ENCODE measurements around the gene ADPRHL1.

The ADPRHL1 gene

DNA sequence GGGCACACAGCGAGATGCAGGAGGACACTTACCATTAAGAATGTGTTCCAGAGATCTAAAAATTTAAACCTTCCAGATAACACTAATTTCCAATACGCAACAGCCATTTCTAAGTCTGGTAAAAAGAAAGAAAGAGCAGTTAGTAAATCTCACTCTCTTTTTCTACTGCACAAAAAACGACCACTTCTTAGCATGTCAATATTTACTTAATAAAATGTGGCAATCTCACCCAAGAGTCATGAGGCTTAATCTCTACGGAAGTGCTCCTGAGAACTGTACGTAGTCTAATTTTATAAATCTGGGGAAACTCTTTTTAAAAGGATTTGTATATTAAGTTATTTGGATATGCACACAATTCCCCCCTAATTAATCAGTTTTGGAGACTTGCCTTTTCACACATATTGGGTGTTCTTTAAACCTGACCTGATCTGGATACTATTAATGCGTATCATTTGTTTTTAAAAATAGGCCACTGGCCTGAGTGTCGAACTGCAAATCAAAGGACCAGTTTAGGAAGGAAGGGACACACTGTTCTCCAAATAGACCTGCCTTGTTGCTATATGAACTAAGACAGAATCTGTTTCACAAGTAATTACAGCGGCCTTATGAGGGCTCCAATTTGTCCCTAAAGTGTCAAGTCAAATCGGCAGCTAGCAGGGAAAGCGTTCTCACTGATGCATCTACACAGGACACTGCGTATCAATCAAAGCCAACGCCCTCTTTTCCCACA lies 7.9 kb upstream of the ADPRHL1 start:
- no peak for DNase-seq (ENCODE audit: low read depth, low spot score)
- CTCF ChIA-PET: interaction anchor here (0.9 kb wide), 1 partner anchor 101 kb away, joined by 3 read pairs; no protein-coding TSS in a partner anchor
- POLR2A ChIA-PET: interaction anchor here (0.7 kb wide), 1 partner anchor 717 kb away, joined by 3 read pairs; no protein-coding TSS in a partner anchor
- no peak overlapping the region for H3K4me3 ChIP-seq (ENCODE audit: low read depth, low read length)
- TF ChIP-seq, protein P1, sequence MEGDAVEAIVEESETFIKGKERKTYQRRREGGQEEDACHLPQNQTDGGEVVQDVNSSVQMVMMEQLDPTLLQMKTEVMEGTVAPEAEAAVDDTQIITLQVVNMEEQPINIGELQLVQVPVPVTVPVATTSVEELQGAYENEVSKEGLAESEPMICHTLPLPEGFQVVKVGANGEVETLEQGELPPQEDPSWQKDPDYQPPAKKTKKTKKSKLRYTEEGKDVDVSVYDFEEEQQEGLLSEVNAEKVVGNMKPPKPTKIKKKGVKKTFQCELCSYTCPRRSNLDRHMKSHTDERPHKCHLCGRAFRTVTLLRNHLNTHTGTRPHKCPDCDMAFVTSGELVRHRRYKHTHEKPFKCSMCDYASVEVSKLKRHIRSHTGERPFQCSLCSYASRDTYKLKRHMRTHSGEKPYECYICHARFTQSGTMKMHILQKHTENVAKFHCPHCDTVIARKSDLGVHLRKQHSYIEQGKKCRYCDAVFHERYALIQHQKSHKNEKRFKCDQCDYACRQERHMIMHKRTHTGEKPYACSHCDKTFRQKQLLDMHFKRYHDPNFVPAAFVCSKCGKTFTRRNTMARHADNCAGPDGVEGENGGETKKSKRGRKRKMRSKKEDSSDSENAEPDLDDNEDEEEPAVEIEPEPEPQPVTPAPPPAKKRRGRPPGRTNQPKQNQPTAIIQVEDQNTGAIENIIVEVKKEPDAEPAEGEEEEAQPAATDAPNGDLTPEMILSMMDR (IDR thresholded peaks at IDR 0.05; ENCODE audit: insufficient read depth, low read length, missing control alignments): no peak

DNA sequence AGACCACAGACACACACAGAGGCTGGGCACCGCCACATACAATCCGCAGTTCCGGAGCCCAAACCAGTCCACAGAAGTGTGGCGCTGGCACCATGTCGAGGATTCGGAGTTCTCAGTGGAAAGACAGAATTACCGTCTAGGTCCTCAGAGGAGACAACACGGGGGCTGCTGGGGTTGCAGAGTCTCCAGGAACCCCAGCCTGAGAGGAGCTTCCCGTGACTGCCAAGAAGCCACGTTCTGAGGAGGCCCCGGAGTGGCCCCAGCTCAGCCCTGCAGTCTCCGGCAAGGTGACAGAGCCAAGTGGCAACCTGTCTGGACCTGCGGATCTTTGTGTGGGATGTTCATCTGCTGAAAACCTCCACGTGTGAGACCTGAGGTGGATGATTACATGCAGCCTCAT lies 7.3 kb upstream of the ADPRHL1 start:
- TF ChIP-seq, protein P1 (IDR thresholded peaks at IDR 0.05; ENCODE audit: insufficient read depth, low read length, missing control alignments): no peak
- ChIA-PET CTCF (interaction anchor here (1.0 to 4.0 kb wide), 2 partner anchors 10 to 101 kb away, joined by 3 to 22 read pairs; no protein-coding TSS in a partner anchor), POLR2A (no interaction called here)

DNA sequence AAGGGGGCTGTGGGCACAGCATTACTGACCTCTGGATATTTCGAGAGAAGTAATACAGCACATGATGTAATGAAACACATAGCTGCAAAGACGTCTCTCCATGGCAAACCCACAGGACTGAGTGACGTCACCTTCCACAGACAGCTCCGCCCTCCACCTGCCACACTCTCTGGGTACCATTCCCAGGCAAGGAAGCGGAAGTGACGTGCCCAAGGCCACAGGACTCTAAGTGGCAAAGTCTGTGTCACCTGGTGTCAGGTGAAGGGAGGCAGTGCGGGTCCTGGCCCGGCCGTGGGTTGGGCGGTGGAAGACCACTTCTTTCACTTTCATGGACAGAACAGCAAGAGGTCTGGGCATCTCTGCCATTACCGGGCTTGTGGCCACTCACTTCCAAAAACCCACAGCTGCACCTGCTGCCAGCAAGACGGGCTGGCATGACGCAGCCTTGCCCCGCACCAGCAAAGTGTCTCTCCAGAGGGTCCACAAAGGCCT lies 6.8 kb upstream of the ADPRHL1 start:
- ChIA-PET CTCF (interaction anchor here (1.0 to 4.0 kb wide), 2 partner anchors 9 to 102 kb away, joined by 3 to 22 read pairs; no protein-coding TSS in a partner anchor), POLR2A (no interaction called here)
- TF ChIP-seq, protein P1 (IDR thresholded peaks at IDR 0.05; ENCODE audit: insufficient read depth, low read length, missing control alignments): no peak
- no peak overlapping the region for H3K4me3 ChIP-seq (ENCODE audit: low read depth, low read length)
- DNase-seq (ENCODE audit: low read depth, low spot score): no peak

More for the DNA sequence above, 7.3 kb upstream of the ADPRHL1 start:
- no peak for DNase-seq (ENCODE audit: low read depth, low spot score)
- no peak overlapping the region for H3K4me3 ChIP-seq (ENCODE audit: low read depth, low read length)

DNA sequence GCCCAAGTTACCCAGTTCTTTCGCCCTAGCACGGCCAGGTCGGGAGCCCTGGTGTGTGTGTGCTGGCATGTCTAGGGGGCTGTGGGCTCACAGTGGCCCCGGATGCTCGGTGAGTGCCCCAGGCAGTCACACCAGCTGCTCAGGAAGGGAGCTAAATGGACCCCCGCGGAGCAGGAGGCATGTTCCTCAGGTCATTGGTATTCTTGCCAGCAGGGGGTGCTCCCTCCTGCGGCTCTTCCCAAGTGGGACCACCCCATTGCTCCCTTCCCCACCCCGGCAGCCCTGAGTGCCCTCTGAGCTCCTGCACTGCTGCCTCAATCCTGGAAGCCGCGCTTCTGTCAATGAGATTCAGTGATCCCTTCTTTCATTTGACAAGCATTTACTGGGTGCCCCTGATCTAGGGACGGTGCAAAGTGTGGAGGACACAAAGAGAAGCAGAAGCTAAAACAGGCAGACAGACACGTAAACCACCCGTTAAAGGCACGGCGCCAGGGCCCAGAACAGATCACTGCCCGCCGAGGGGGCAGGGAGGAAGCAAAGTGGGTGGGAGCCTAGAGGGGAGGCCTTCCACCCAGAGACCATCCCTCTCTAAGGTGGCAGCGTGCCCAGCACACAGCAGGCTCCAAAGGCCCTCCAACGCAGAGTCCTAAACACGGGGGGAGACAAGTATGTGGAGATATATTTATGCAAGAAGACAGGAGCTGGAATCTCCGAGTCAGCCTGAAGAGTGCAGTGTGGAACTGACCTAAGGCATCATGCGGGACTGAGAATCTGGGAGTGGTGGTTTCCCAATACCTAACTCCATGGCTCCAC lies 5.2 kb upstream of the ADPRHL1 start:
- TF ChIP-seq, protein P1 (IDR thresholded peaks at IDR 0.05; ENCODE audit: insufficient read depth, low read length, missing control alignments): peak; percentile 34
- H3K4me3 ChIP-seq (ENCODE audit: low read depth, low read length): no peak overlapping the region
- DNase-seq (ENCODE audit: low read depth, low spot score): no peak
- POLR2A ChIA-PET: no interaction called here
- CTCF ChIA-PET: interaction anchor here (0.9 to 4.0 kb wide), 10 partner anchors 8 to 110 kb away, joined by 3 to 22 read pairs (median 3); partner anchors contain the start of gene DCUN1D2

DNA sequence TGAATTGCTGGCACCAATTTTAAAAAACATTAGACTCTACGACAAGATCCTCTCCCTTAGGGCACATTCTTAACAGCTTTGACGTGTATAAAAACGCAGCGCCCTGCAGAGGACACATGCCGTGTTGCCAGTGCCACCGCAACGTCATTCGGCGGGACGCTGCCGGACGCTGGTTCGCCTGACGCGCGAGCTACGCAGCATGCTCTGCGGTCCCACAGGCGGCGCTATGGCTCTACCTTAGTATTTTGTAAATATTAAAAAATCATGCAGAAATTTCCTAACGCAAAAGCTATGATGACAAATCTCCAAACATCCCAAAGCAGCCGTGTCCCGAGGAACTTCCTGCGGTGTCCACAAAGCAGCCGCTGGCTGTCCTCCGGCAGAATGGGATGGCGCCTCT lies 4.2 kb upstream of the ADPRHL1 start:
- POLR2A ChIA-PET: no interaction called here
- TF ChIP-seq, protein P1 (IDR thresholded peaks at IDR 0.05; ENCODE audit: insufficient read depth, low read length, missing control alignments): no peak
- no peak overlapping the region for H3K4me3 ChIP-seq (ENCODE audit: low read depth, low read length)
- CTCF ChIA-PET: interaction anchor here (1.0 to 4.0 kb wide), 7 partner anchors 8 to 104 kb away, joined by 3 to 22 read pairs (median 5); partner anchors contain the start of gene DCUN1D2
- no peak for DNase-seq (ENCODE audit: low read depth, low spot score)
